Memory B cell (primary cell): ENCODE data around the gene KRT32.
"Not testable (repeated sequence)": the region's sequence is repeated elsewhere in the genome, so short reads cannot be mapped to it uniquely, and the experiment has no call there.

Experiments
- ATAC-seq: fragments of 150-1000 bp; cut with Tn5 transposase; 2 replicates; pipeline ENCODE4 v1.10.0; 2021; ENCODE audit warnings: low read depth, mild to moderate bottlenecking, moderate library complexity
- DNase-seq, 2 donors: peaks; one replicate each; pipeline ENCODE4 v3.0.0; 2022; ENCODE audit warnings: low spot score in 2 of 2
- H3K27ac Mint-ChIP-seq: one replicate; pipeline ENCODE4 v1.8.0; 2022; ENCODE audit warnings: mild to moderate bottlenecking, moderate library complexity, mixed read lengths
- H3K27me3 Mint-ChIP-seq: one replicate; pipeline ENCODE4 v1.8.0; 2022; ENCODE audit warnings: mixed read lengths
- H3K36me3 Mint-ChIP-seq: one replicate; pipeline ENCODE4 v1.8.0; 2022; ENCODE audit warnings: mild to moderate bottlenecking, mixed read lengths
- H3K4me1 Mint-ChIP-seq: one replicate; pipeline ENCODE4 v1.8.0; 2022; ENCODE audit warnings: mixed read lengths
- H3K4me3 Mint-ChIP-seq: one replicate; pipeline ENCODE4 v1.8.0; 2022; ENCODE audit warnings: mild to moderate bottlenecking, moderate library complexity, mixed read lengths
- H3K9me3 Mint-ChIP-seq: one replicate; pipeline ENCODE4 v1.8.0; 2022; ENCODE audit warnings: mixed read lengths

The KRT32 gene

DNA sequence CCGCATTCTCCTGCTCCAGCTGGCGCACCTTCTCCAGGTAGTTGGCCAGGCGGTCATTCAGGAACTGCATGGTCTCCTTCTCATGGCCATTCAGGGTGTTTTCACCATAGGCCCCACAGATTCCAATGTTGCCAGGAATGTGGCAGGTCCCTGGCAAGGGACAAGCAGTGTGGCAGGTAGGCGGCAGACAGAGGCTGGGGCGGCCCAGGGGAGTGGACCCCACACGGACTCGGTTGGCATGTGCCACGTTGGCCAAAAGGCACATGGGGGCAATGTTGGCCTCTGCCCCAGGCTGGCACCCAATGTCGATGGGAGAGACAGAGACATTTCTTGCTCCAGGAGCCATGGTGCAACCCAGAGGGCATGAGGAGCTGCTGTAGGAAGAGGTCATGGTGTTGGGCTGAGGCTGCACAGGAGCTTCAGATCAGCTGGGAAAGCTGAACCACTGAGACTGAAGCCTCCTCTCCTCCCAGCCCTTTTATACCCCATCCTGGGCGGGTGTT, 26.6 kb downstream of the KRT32 start, which contains the start of gene KRT38:
Gene KRT38 (minus strand): TSS at position 453 of the 503 bp plus-strand sequence. CDS start 62 bp downstream, at position 391.
- ATAC-seq: no peak
- Mint-ChIP-seq H3K27ac (no peak within 1 kb of the TSS), H3K4me1 (no peaks in the 10 kb centered on the region), H3K27me3 (peaks cover 23% of the 10 kb centered on the region), H3K9me3 (no peaks in the 10 kb centered on the region), H3K36me3 (no peaks in the 10 kb centered on the region), H3K4me3 (no peak within 1 kb of the TSS)
- no peak for DNase-seq

GRCh38 chr17:41439375-41439774, 27.8 kb downstream of the KRT32 start:
- no peaks in the 10 kb centered on the region for H3K4me1 Mint-ChIP-seq
- ATAC-seq: no peak
- H3K27me3 Mint-ChIP-seq: peaks cover 22% of the 10 kb centered on the region
- no peak overlapping the region for H3K4me3 Mint-ChIP-seq
- no peaks in the 10 kb centered on the region for H3K9me3 Mint-ChIP-seq
- no peak for DNase-seq
- H3K27ac Mint-ChIP-seq: no peak overlapping the region
- H3K36me3 Mint-ChIP-seq: no peaks in the 10 kb centered on the region

- no peak overlapping the region for H3K4me3 Mint-ChIP-seq
- peaks cover 20% of the 10 kb centered on the region for H3K27me3 Mint-ChIP-seq
- DNase-seq (no peak), ATAC-seq (no peak)
- H3K27ac Mint-ChIP-seq: no peak overlapping the region
- no peaks in the 10 kb centered on the region for H3K36me3 Mint-ChIP-seq
- H3K4me1 Mint-ChIP-seq: no peaks in the 10 kb centered on the region
- no peaks in the 10 kb centered on the region for H3K9me3 Mint-ChIP-seq
Observed at GRCh38 chr17:41437769-41438168, 29.4 kb downstream of the KRT32 start.

DNA sequence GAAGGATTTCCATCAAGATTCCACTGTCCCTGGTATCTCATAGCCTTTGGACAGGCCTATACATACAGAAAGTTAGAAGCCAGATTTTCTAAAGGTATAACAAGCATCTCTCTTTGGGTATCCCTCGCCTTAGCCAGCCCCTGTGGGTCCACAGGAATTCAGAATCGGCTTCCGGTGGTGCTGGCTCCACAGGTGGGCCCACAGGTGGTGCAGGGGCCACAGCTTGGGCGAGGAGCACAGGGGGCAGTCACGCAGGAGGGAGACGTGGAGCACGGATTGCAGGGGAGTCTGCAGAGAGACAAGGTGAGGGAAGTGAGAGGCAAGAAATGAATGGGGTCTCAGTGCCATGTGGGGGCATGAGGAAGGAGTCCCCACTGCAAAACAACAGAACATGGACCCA, 29.9 kb downstream of the KRT32 start:
- Mint-ChIP-seq H3K4me3 (no peak overlapping the region), H3K4me1 (no peaks in the 10 kb centered on the region), H3K27me3 (peaks cover 21% of the 10 kb centered on the region), H3K27ac (no peak overlapping the region), H3K9me3 (no peaks in the 10 kb centered on the region), H3K36me3 (no peaks in the 10 kb centered on the region)
- DNase-seq (no peak), ATAC-seq (no peak)

- ATAC-seq: no peak
- H3K9me3 Mint-ChIP-seq: no peaks in the 10 kb centered on the region
- H3K27me3 Mint-ChIP-seq: peaks cover 12% of the 10 kb centered on the region
- H3K27ac Mint-ChIP-seq: no peak overlapping the region
- no peak for DNase-seq
- H3K4me3 Mint-ChIP-seq: no peak overlapping the region
- H3K4me1 Mint-ChIP-seq: no peaks in the 10 kb centered on the region
- no peaks in the 10 kb centered on the region for H3K36me3 Mint-ChIP-seq
Observed at GRCh38 chr17:41434415-41434814, 32.8 kb downstream of the KRT32 start.

DNA sequence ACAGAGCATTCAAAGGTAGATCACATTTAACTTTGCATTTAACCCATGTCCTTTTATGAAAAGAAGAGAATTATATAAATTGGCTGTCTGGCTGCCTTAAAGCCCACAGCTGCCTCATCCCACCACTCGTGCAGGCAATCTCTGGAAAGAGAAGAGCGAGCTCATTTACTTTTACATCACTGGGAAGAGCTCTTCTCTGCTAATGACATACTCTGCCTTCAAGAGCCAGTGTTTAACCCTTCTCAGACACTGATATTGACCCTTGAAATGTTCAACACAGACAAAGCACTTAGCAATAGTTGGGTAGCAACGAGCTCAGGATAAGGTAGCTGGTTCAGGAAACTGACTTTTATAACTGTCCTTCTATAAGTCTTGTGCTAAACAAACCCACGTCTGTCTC, 33.2 kb downstream of the KRT32 start:
- no peak overlapping the region for H3K4me3 Mint-ChIP-seq
- H3K9me3 Mint-ChIP-seq: no peaks in the 10 kb centered on the region
- DNase-seq: no peak
- ATAC-seq: no peak
- H3K36me3 Mint-ChIP-seq: no peaks in the 10 kb centered on the region
- H3K27me3 Mint-ChIP-seq: peaks cover 10% of the 10 kb centered on the region
- H3K4me1 Mint-ChIP-seq: no peaks in the 10 kb centered on the region
- no peak overlapping the region for H3K27ac Mint-ChIP-seq

DNA sequence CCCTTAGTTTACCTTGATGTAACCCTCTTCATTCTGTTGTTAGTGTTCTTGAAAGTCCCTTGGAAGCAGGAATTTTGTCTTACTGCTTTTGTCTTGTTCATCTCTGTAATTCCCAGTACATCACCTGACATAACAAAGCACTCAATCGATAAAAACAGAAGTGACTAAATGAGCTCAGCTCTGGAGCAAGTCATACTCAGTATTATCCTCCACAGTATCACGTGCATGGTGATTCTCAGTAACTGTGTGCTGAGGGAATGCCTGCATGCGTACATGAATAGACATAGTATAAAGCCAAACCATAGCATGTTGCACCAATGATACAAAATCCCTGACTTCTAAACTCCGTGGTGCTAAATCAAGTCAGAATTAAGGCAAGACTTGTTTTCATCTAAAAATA, 33.6 kb downstream of the KRT32 start:
- DNase-seq (no peak), ATAC-seq (no peak)
- H3K27me3 Mint-ChIP-seq: peaks cover 13% of the 10 kb centered on the region
- H3K9me3 Mint-ChIP-seq: no peaks in the 10 kb centered on the region
- no peak overlapping the region for H3K4me3 Mint-ChIP-seq
- no peaks in the 10 kb centered on the region for H3K36me3 Mint-ChIP-seq
- H3K4me1 Mint-ChIP-seq: no peaks in the 10 kb centered on the region
- no peak overlapping the region for H3K27ac Mint-ChIP-seq

GRCh38 chr17:41430376-41430775, 36.8 kb downstream of the KRT32 start:
- not testable (repeated sequence) for H3K9me3 Mint-ChIP-seq, H3K4me1 Mint-ChIP-seq, H3K36me3 Mint-ChIP-seq, DNase-seq, H3K4me3 Mint-ChIP-seq, H3K27ac Mint-ChIP-seq, ATAC-seq, H3K27me3 Mint-ChIP-seq

DNA sequence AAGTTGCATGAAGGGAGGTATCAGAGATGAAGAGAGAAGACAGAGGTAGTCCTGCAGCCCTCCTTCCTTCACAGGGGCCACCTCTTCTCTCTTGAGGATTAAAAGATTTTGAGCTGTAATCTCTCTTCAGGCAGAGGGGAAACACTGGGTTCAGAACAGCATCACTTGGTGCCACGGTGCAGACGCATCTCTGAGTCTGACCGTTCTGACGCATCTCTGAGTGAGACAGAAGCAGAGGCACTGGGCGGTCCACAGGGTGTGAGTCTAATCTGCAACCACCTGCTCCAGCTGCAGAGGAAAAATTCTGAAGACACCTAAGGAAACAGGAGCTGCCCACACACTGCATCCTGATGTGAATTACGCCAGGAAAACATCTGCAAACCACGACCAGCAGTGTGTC, 37.5 kb downstream of the KRT32 start:
- DNase-seq: no peak
- no peaks in the 10 kb centered on the region for H3K36me3 Mint-ChIP-seq
- no peaks in the 10 kb centered on the region for H3K9me3 Mint-ChIP-seq
- H3K4me1 Mint-ChIP-seq: no peaks in the 10 kb centered on the region
- no peak overlapping the region for H3K4me3 Mint-ChIP-seq
- ATAC-seq: no peak
- no peak overlapping the region for H3K27ac Mint-ChIP-seq
- H3K27me3 Mint-ChIP-seq: peaks cover 11% of the 10 kb centered on the region

DNA sequence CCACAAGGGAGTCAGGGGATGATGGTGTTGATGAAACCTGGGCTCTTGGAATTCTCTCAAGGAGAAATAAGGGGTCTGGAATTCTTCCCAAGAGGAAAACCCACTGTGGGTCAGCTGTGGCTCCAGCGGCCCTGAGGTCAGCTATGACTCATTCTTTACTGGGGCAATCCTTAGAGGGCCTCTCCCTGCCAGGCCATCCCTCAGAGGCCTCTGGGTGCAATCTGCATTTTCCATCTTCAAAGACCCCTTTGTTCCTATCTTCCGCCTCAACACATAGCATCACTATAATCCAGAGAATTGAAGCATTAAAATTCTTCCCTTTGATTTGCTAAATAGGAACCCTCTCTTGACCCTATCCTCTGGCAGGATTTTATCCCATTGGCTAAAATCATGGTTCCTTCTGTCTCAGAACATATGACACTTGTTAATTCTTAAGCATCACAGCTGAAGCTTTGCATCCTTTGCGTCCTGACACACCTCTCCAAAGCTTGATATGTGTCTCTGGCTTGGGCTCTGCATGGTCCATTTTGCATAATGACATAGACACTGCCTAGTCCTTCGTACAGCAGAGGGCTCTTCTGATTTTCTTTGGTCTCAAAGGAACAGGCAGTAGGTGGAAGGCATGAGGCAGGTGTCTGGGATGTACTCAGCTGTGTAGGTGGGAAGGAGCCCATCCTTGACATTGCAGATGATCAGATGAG, 38.4 kb downstream of the KRT32 start:
- DNase-seq (no peak), ATAC-seq (no peak)
- H3K27ac Mint-ChIP-seq: no peak overlapping the region
- no peak overlapping the region for H3K4me3 Mint-ChIP-seq
- no peaks in the 10 kb centered on the region for H3K4me1 Mint-ChIP-seq
- H3K36me3 Mint-ChIP-seq: no peaks in the 10 kb centered on the region
- peaks cover 8% of the 10 kb centered on the region for H3K27me3 Mint-ChIP-seq
- no peaks in the 10 kb centered on the region for H3K9me3 Mint-ChIP-seq

DNA sequence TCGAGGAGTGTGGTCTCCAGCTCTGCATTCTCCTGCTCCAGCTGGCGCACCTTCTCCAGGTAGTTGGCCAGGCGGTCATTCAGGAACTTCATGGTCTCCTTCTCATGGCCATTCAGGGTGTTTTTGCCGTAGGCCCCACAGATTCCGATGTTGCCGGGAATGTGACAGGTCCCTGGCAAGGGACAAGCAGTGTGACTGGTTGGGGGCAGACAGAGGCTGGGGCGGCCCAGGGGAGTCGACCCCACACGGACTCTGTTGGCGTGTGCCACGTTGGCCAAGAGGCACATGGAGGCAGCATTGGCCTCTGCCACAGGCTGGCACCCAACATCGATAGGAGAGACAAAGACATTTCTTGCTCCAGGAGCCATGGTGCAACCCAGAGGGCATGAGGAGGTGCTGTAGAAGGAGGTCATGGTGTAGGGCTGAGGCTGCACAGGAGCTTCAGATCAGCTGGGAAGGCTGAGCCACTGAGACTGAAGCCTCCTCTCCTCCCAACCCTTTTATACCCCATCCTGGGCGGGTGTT, 43.0 kb downstream of the KRT32 start, which contains the start of gene KRT37:
Gene KRT37 (minus strand): TSS at position 475 of the 525 bp plus-strand sequence. CDS start 62 bp downstream, at position 413.
- Mint-ChIP-seq H3K27me3 (peaks cover 11% of the 10 kb centered on the region), H3K4me3 (no peak within 1 kb of the TSS), H3K27ac (no peak within 1 kb of the TSS), H3K4me1 (no peaks in the 10 kb centered on the region), H3K36me3 (no peaks in the 10 kb centered on the region), H3K9me3 (no peaks in the 10 kb centered on the region)
- no peak for DNase-seq
- no peak for ATAC-seq

DNA sequence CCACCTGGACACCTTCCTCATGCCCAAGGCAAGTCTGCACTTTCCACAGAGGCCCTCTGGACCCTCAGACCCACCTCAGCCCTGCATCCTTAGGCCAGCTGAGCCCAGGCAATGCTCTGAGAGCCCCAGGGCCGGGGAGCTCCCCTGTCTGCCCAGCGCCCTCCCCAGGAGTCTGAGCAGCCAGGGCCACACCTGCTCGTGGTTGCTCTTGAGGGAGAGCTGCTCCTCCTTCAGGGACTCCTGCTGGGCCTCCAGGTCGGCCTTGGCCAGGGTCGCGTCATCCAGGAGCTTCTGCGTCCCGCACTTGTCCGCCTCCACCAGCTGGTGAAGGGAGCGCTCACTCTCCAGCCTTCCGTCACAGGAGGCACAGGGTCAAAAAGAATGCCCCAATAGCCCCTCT, 44.6 kb downstream of the KRT32 start:
- not testable (repeated sequence) for H3K4me1 Mint-ChIP-seq, H3K9me3 Mint-ChIP-seq, H3K36me3 Mint-ChIP-seq, DNase-seq, H3K4me3 Mint-ChIP-seq, ATAC-seq, H3K27me3 Mint-ChIP-seq, H3K27ac Mint-ChIP-seq

DNA sequence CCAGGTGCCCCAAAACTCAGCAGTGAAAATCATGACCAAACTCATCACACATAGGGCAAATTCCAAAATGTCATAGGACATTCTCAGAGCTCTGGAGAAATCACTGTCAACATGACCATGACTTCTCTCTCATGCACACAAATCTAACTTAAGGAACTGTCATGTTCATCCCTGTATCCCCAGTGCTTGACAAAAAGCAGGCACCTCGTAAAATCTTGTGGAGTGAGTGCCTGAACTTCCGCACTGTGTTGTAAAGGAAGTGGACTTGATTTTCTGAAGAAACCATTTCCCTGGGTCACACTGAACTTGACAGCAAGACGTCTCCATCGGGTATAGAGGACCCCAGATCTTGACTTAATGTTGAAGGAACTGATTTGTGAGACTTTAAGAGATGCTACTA, 45.6 kb downstream of the KRT32 start:
- H3K27ac Mint-ChIP-seq: no peak overlapping the region

GRCh38 chr17:41421116-41421515, 46.1 kb downstream of the KRT32 start:
- ATAC-seq (no peak), DNase-seq (no peak)
- H3K4me3 Mint-ChIP-seq: no peak overlapping the region

More for the DNA sequence above, 45.6 kb downstream of the KRT32 start:
- Mint-ChIP-seq H3K4me1 (peaks cover 9% of the 10 kb centered on the region), H3K36me3 (no peaks in the 10 kb centered on the region), H3K27me3 (peaks cover 9% of the 10 kb centered on the region), H3K4me3 (no peak overlapping the region), H3K9me3 (no peaks in the 10 kb centered on the region)
- no peak for ATAC-seq
- no peak for DNase-seq

DNA sequence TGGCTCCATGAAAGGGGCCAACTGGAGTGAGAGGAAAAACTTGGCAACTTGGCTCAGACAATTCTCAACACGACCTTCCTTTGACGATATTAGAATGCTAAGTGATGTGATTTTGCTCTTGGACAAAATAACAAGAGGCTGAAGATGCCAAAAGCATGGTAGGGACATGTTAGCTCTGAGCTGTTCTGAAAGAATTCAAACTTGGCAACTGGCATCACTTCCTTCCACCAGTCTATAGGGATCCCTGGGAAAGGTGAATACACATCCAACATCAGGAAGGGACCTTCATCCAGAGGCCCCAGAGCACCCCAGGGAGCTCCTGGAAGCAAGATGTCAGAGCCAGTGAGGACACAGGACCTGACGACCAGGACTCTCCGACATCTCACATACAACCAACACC, 47.1 kb downstream of the KRT32 start:
- ATAC-seq (no peak), DNase-seq (no peak)
- H3K9me3 Mint-ChIP-seq: no peaks in the 10 kb centered on the region
- H3K27me3 Mint-ChIP-seq: peaks cover 8% of the 10 kb centered on the region
- no peak overlapping the region for H3K27ac Mint-ChIP-seq
- no peaks in the 10 kb centered on the region for H3K36me3 Mint-ChIP-seq
- no peak overlapping the region for H3K4me3 Mint-ChIP-seq
- peaks cover 9% of the 10 kb centered on the region for H3K4me1 Mint-ChIP-seq

More at GRCh38 chr17:41421116-41421515, 46.1 kb downstream of the KRT32 start:
- no peaks in the 10 kb centered on the region for H3K9me3 Mint-ChIP-seq
- peaks cover 9% of the 10 kb centered on the region for H3K4me1 Mint-ChIP-seq
- H3K27ac Mint-ChIP-seq: no peak overlapping the region
- peaks cover 9% of the 10 kb centered on the region for H3K27me3 Mint-ChIP-seq
- no peaks in the 10 kb centered on the region for H3K36me3 Mint-ChIP-seq
